H9 (cell line): ENCODE results near the gene VNN1. TPM values are rescaled to one million over a fixed set of nuclear protein-coding genes. Genes with fewer than 3 reads are reported as not detected.

Experiments used
- DNase-seq: peaks from one replicate; pipeline ENCODE4 v3.0.0-alpha.2; 2017
- H2AFZ ChIP-seq: one replicate; pipeline ENCODE4 v1.6.1; 2013; ENCODE audit warnings: mild to moderate bottlenecking, low read length, control low read depth, moderate library complexity
- H2AK5ac ChIP-seq: 2 replicates; pipeline ENCODE4 v1.6.1; 2013; ENCODE audit warnings: low read length, control low read depth, mixed read lengths; ENCODE audit not compliant: insufficient read length
- H2BK120ac ChIP-seq: one replicate; pipeline ENCODE4 v1.6.1; 2013; ENCODE audit warnings: low read depth, mild to moderate bottlenecking, low read length, control low read depth, inconsistent platforms; ENCODE audit not compliant: poor library complexity, severe bottlenecking
- H2BK12ac ChIP-seq: 2 replicates; pipeline ENCODE4 v1.6.1; 2013; ENCODE audit warnings: low read length, control low read depth, mixed read lengths, low read depth; ENCODE audit not compliant: insufficient read length
- H2BK15ac ChIP-seq: 2 replicates; pipeline ENCODE4 v1.6.1; 2013; ENCODE audit warnings: low read depth, low read length, control low read depth
- H2BK20ac ChIP-seq: one replicate; pipeline ENCODE4 v1.6.1; 2013; ENCODE audit warnings: low read depth, mild to moderate bottlenecking, low read length, control low read depth, inconsistent platforms; ENCODE audit not compliant: poor library complexity, severe bottlenecking
- H2BK5ac ChIP-seq: 2 replicates; pipeline ENCODE4 v1.6.1; 2013; ENCODE audit warnings: low read length, control low read depth, mixed read lengths; ENCODE audit not compliant: insufficient read length
- H3K14ac ChIP-seq: 2 replicates; pipeline ENCODE4 v1.6.1; 2013; ENCODE audit warnings: low read length, control low read depth; ENCODE audit not compliant: insufficient read depth
- H3K18ac ChIP-seq: 2 replicates; pipeline ENCODE4 v1.6.1; 2013; ENCODE audit warnings: low read depth, mild to moderate bottlenecking, mixed read lengths, low read length, control low read depth; ENCODE audit not compliant: insufficient read length
- H3K23ac ChIP-seq: 2 replicates; pipeline ENCODE4 v1.6.1; 2013; ENCODE audit warnings: low read length, control low read depth, mixed read lengths, low read depth; ENCODE audit not compliant: insufficient read length
- H3K23me2 ChIP-seq: 2 replicates; pipeline ENCODE4 v1.6.1; 2013; ENCODE audit warnings: low read depth, mild to moderate bottlenecking, mixed read lengths, low read length, control low read depth; ENCODE audit not compliant: insufficient read length, poor library complexity, severe bottlenecking
- H3K27ac ChIP-seq: 2 replicates; pipeline ENCODE4 v1.5.1; 2013; ENCODE audit warnings: low read length, control low read depth, mixed read lengths, low read depth; ENCODE audit not compliant: insufficient read length
- H3K27me3 ChIP-seq: 2 replicates; pipeline ENCODE4 v1.6.1; 2013; ENCODE audit warnings: low read length, control low read depth, inconsistent platforms; ENCODE audit not compliant: insufficient read depth
- H3K4ac ChIP-seq: 2 replicates; pipeline ENCODE4 v1.6.1; 2013; ENCODE audit warnings: low read depth, mild to moderate bottlenecking, control low read depth, inconsistent platforms, low read length, moderate library complexity
- H3K4me1 ChIP-seq: 2 replicates; pipeline ENCODE4 v1.6.1; 2013; ENCODE audit warnings: low read length, control low read depth, inconsistent platforms; ENCODE audit not compliant: insufficient read depth
- H3K4me2 ChIP-seq: 2 replicates; pipeline ENCODE4 v1.6.1; 2013; ENCODE audit warnings: low read length, control low read depth, mixed read lengths; ENCODE audit not compliant: insufficient read length, insufficient read depth
- H3K56ac ChIP-seq: 2 replicates; pipeline ENCODE4 v1.6.1; 2013; ENCODE audit warnings: low read depth, mild to moderate bottlenecking, mixed read lengths, low read length, control low read depth; ENCODE audit not compliant: insufficient read length
- H3K79me1 ChIP-seq: 2 replicates; pipeline ENCODE4 v1.6.1; 2013; ENCODE audit warnings: low read depth, mild to moderate bottlenecking, moderate library complexity, low read length, control low read depth, inconsistent platforms; ENCODE audit not compliant: insufficient read depth, poor library complexity, severe bottlenecking
- H3K79me2 ChIP-seq: 2 replicates; pipeline ENCODE4 v1.6.1; 2013; ENCODE audit warnings: low read length, control low read depth, inconsistent platforms; ENCODE audit not compliant: insufficient read depth
- H3K9ac ChIP-seq: 2 replicates; pipeline ENCODE4 v1.6.1; 2013; ENCODE audit warnings: low read length, control low read depth, mixed read lengths; ENCODE audit not compliant: insufficient read length; ENCODE audit errors: extremely low read depth
- H3K9me3 ChIP-seq: one replicate; pipeline ENCODE4 v1.6.1; 2013; ENCODE audit warnings: low read depth, low read length, inconsistent platforms; ENCODE audit not compliant: control insufficient read depth
- H3T11ph ChIP-seq: one replicate; pipeline ENCODE4 v1.6.1; 2013; ENCODE audit warnings: mild to moderate bottlenecking, low read length, control low read depth, inconsistent platforms
- H4K20me1 ChIP-seq: one replicate; pipeline ENCODE4 v1.6.1; 2013; ENCODE audit not compliant: control insufficient read depth, insufficient read length, insufficient read depth
- H4K5ac ChIP-seq: 2 replicates; pipeline ENCODE4 v1.6.1; 2013; ENCODE audit warnings: low read depth, mild to moderate bottlenecking, mixed read lengths, low read length, control low read depth; ENCODE audit not compliant: insufficient read length
- H4K8ac ChIP-seq: replicated peaks from 2 replicates; pipeline ENCODE4 v1.6.1; 2013; ENCODE audit warnings: low read length, control low read depth, mixed read lengths, low read depth; ENCODE audit not compliant: insufficient read length
- H4K91ac ChIP-seq: 2 replicates; pipeline ENCODE4 v1.6.1; 2013; ENCODE audit warnings: low read depth, mild to moderate bottlenecking, moderate library complexity, mixed read lengths, low read length, control low read depth; ENCODE audit not compliant: insufficient read length
- H3K27ac Mint-ChIP-seq, 3 experiments: 2 replicates in 2 of 3; 3 replicates in 1 of 3; pipeline ENCODE4 v1.8.0; 2020 to 2021; ENCODE audit warnings: mixed read lengths in 3 of 3, mild to moderate bottlenecking in 1 of 3, moderate library complexity in 1 of 3
- H3K27me3 Mint-ChIP-seq: 2 replicates; pipeline ENCODE4 v1.8.0; 2021; ENCODE audit warnings: low read depth, mild to moderate bottlenecking, moderate library complexity, mixed read lengths
- H3K36me3 Mint-ChIP-seq, 3 experiments: 2 replicates in 2 of 3; 3 replicates in 1 of 3; pipeline ENCODE4 v1.8.0; 2020 to 2021; ENCODE audit warnings: low read depth in 3 of 3, mixed read lengths in 3 of 3; ENCODE audit not compliant: insufficient read depth in 1 of 3
- H3K4me1 Mint-ChIP-seq, 2 experiments: 2 replicates each; pipeline ENCODE4 v1.8.0; 2020; ENCODE audit warnings: mixed read lengths in 2 of 2
- H3K4me3 Mint-ChIP-seq, 2 experiments: 2 replicates in 1 of 2; 3 replicates in 1 of 2; pipeline ENCODE4 v1.8.0; 2020 to 2021; ENCODE audit warnings: mild to moderate bottlenecking in 2 of 2, mixed read lengths in 2 of 2, moderate library complexity in 1 of 2
- H3K9me3 Mint-ChIP-seq, 2 experiments: 2 replicates in 1 of 2; 3 replicates in 1 of 2; pipeline ENCODE4 v1.8.0; 2020; ENCODE audit warnings: mild to moderate bottlenecking in 2 of 2, mixed read lengths in 2 of 2, moderate library complexity in 1 of 2
- WGBS: extraction: QIAGEN DNeasy Blood & Tissue Kit; methylation state at CpG from one replicate; pipeline ENCODE4 v1.1.7; 2013; ENCODE audit warnings: missing lambda C conversion rate, low lambda C conversion rate, mixed read lengths; ENCODE audit not compliant: insufficient read length; ENCODE audit errors: extremely low coverage; 5-methylcytosine and 5-hydroxymethylcytosine counted together
- total RNA-seq: library from RNA; stranded (reverse); gene quantifications from 2 replicates; pipeline ENCODE4 v1.2.1, GENCODE V29; 2021
- TF ChIP-seq, protein P1 (sequence below): fragments of 200-600 bp; sonication (generic); conservative IDR thresholded peaks from 3 replicates; pipeline ENCODE4 v1.8.0; 2021; ENCODE audit warnings: antibody characterized with exemption, mild to moderate bottlenecking

Gene VNN1
- total RNA-seq, 1 experiment from 2014 or later, result not detected

DNA sequence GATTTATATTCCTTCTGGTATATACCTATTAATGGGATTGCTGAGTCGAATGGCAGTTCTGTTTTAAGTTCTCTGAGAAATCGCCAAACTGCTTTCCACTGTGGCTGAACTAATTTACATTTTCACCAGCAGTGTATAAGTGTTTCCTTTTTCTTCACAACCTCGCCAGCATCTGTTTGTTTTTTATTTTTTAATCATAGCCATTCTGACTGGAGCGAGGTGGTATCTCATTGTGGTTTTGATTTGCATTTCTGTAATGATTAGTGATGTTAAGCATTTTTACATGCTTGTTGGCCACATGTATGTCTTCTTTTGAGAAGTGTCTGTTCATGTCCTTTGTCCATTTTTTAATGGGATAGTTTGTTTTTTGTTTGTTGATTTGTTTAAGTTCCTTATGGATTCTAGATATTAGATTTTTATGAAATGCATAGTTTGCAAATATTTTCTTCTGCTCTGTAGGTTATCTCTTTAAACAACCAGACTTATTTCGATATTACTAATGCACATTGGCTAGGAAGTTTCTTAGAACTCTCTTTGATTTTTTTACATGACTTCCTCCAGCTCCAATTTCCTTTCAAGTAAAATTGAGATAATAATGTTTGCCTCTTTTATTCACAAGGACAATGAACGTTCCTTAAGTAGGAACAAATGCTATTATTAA lies 12.2 kb upstream of the VNN1 start:
- H3K79me1 ChIP-seq, result no peaks in the 10 kb centered on the region
- H2BK20ac ChIP-seq, result no peak overlapping the region
- no peak overlapping the region for H4K8ac ChIP-seq
- WGBS, result no CpG with 5 or more reads among the region's 6 CpGs
- no peak overlapping the region for H2AFZ ChIP-seq
- H2BK12ac ChIP-seq, result no peak overlapping the region
- no peak overlapping the region for H2BK5ac ChIP-seq
- TF ChIP-seq, protein P1, sequence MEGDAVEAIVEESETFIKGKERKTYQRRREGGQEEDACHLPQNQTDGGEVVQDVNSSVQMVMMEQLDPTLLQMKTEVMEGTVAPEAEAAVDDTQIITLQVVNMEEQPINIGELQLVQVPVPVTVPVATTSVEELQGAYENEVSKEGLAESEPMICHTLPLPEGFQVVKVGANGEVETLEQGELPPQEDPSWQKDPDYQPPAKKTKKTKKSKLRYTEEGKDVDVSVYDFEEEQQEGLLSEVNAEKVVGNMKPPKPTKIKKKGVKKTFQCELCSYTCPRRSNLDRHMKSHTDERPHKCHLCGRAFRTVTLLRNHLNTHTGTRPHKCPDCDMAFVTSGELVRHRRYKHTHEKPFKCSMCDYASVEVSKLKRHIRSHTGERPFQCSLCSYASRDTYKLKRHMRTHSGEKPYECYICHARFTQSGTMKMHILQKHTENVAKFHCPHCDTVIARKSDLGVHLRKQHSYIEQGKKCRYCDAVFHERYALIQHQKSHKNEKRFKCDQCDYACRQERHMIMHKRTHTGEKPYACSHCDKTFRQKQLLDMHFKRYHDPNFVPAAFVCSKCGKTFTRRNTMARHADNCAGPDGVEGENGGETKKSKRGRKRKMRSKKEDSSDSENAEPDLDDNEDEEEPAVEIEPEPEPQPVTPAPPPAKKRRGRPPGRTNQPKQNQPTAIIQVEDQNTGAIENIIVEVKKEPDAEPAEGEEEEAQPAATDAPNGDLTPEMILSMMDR, result no peak
- H2BK15ac ChIP-seq, result no peak overlapping the region
- no peak overlapping the region for H2AK5ac ChIP-seq
- H4K5ac ChIP-seq, result no peak overlapping the region
- H4K20me1 ChIP-seq, result no peaks in the 10 kb centered on the region
- no peak overlapping the region for H3K4ac ChIP-seq
- H3K9me3 ChIP-seq, result no peaks in the 10 kb centered on the region
- Mint-ChIP-seq H3K36me3 (no peaks in the 10 kb centered on the region), H3K4me1 (no peaks in the 10 kb centered on the region), H3K27me3 (no peaks in the 10 kb centered on the region), H3K9me3 (no peaks in the 10 kb centered on the region), H3K4me3 (no peak overlapping the region), H3K27ac (no peak overlapping the region)
- H3K14ac ChIP-seq, result no peak overlapping the region
- no peak for DNase-seq
- no peak overlapping the region for H3K56ac ChIP-seq
- no peak overlapping the region for H3K9ac ChIP-seq
- H3K4me2 ChIP-seq, result no peak overlapping the region
- H3K23me2 ChIP-seq, result no peaks in the 10 kb centered on the region
- H4K91ac ChIP-seq, result no peak overlapping the region
- H3K18ac ChIP-seq, result no peak overlapping the region
- no peak overlapping the region for H2BK120ac ChIP-seq
- H3K27me3 ChIP-seq, result no peaks in the 10 kb centered on the region
- H3K4me1 ChIP-seq, result no peaks in the 10 kb centered on the region
- H3T11ph ChIP-seq, result no peak overlapping the region
- H3K79me2 ChIP-seq, result no peaks in the 10 kb centered on the region
- H3K23ac ChIP-seq, result no peak overlapping the region
- H3K27ac ChIP-seq, result no peak overlapping the region
